ENCODE measurements around the gene SMIM30.

The SMIM30 gene

GRCh38 chr7:113099284-113099919 lies 19.0 kb downstream of the SMIM30 start:
- no peak for DNase-seq

GRCh38 chr7:113094517-113095249 lies 23.7 kb downstream of the SMIM30 start:
- DNase-seq = no peak

GRCh38 chr7:113093561-113093960 lies 24.8 kb downstream of the SMIM30 start:
- DNase-seq = no peak

- DNase-seq = no peak
Observed at GRCh38 chr7:113092762-113093161, 25.6 kb downstream of the SMIM30 start.

GRCh38 chr7:113087071-113087998 lies 31.0 kb downstream of the SMIM30 start:
- DNase-seq = peak; percentile 12

GRCh38 chr7:113086431-113086888 lies 31.9 kb downstream of the SMIM30 start, which contains the start of gene GPR85:
TSS of gene GPR85 (minus strand) at chr7:113086827. CDS start at chr7:113084721, 2,106 bp downstream.
- DNase-seq = peak; percentile 8

- no peak for DNase-seq
Observed at GRCh38 chr7:113085781-113086390, 32.5 kb downstream of the SMIM30 start.

- DNase-seq = no peak
Observed at GRCh38 chr7:113084496-113085172, 33.7 kb downstream of the SMIM30 start.

GRCh38 chr7:113083816-113084495 lies 34.4 kb downstream of the SMIM30 start:
- no peak for DNase-seq

- DNase-seq = no peak
Observed at GRCh38 chr7:113083132-113083815, 35.1 kb downstream of the SMIM30 start.

- DNase-seq = no peak
Observed at GRCh38 chr7:113078331-113078730, 40.0 kb downstream of the SMIM30 start.

- DNase-seq = no peak
Observed at GRCh38 chr7:113076703-113077102, 41.7 kb downstream of the SMIM30 start.

GRCh38 chr7:113071465-113071864 lies 46.9 kb downstream of the SMIM30 start:
- no peak for DNase-seq
